Gastroesophageal sphincter (tissue), 4 donors: ENCODE data around the gene PPARG. TPM values are rescaled to one million over a fixed set of nuclear protein-coding genes. Genes with fewer than 3 reads are reported as not detected.

ENCODE experiments used
- ATAC-seq: fragments of 150-250 bp; one replicate; pipeline ENCODE4 v1.9.1; 2016; ENCODE audit warnings: mild to moderate bottlenecking, moderate library complexity
- H3K27ac ChIP-seq, 4 donors: fragments of 200-600 bp; sonication (generic) in 3 of 4; 1 replicate in 3 of 4; 2 replicates in 1 of 4; pipeline ENCODE4 v1.5.1; 2016 to 2019
- H3K27me3 ChIP-seq: fragments of 200-600 bp; sonication (generic); one replicate; pipeline ENCODE4 v1.5.1; 2019
- H3K36me3 ChIP-seq, 2 donors: fragments of 200-600 bp; sonication (generic); one replicate each; pipeline ENCODE4 v1.5.1; 2019; ENCODE audit warnings: control low read depth in 1 of 2
- H3K4me1 ChIP-seq, 3 donors: fragments of 200-600 bp; sonication (generic); 1 replicate in 2 of 3; 2 replicates in 1 of 3; pipeline ENCODE4 v1.5.1; 2016 to 2019; ENCODE audit warnings: control low read depth in 2 of 3
- H3K4me3 ChIP-seq, 2 donors: fragments of 200-600 bp; sonication (generic); one replicate each; pipeline ENCODE4 v1.5.1; 2019; ENCODE audit warnings: mild to moderate bottlenecking in 1 of 2, moderate library complexity in 1 of 2
- H3K9me3 ChIP-seq, 3 donors: fragments of 200-600 bp; sonication (generic); one replicate each; pipeline ENCODE4 v1.5.1; 2017 to 2019; ENCODE audit warnings: control low read depth in 2 of 3
- EP300 ChIP-seq: sonication (generic); formaldehyde crosslinking; IDR thresholded peaks from one replicate; pipeline ENCODE4 v1.6.1; 2017; ENCODE audit warnings: antibody characterized with exemption, mild to moderate bottlenecking
- POLR2A ChIP-seq, 2 donors: fragments of 450-650 bp; IDR thresholded peaks; one replicate each; pipeline ENCODE4 v1.6.1; 2017; ENCODE audit warnings: antibody characterized with exemption in 2 of 2, mild to moderate bottlenecking in 2 of 2, moderate library complexity in 1 of 2
- POLR2AphosphoS5 ChIP-seq: sonication (generic); formaldehyde crosslinking; IDR thresholded peaks from one replicate; pipeline ENCODE4 v1.6.1; 2017; ENCODE audit warnings: antibody characterized with exemption
- WGBS, 2 donors: methylation state at CpG; one replicate each; pipeline ENCODE4 v1.1.5; 2018; ENCODE audit warnings: low coverage in 1 of 2; 5-methylcytosine and 5-hydroxymethylcytosine counted together
- total RNA-seq, 4 donors: library from RNA; depleted of rRNA; stranded (reverse); fragments of >200 nt; gene quantifications; one replicate each; pipeline ENCODE4 v1.1.0, GENCODE V29; 2016
- TF ChIP-seq, protein P1 (sequence below), 4 experiments: fragments of 200-600 bp in 2 of 4; fragments of 450-650 bp in 2 of 4; sonication (generic) in 1 of 4; IDR thresholded peaks; one replicate each; pipeline ENCODE4 v1.5.1; 2017 to 2019; ENCODE audit warnings: antibody characterized with exemption in 4 of 4, mild to moderate bottlenecking in 2 of 4, moderate library complexity in 2 of 4

PPARG gene
- total RNA-seq, 4 donors from 2014 or later, result 3.9 to 14.9 (median 9.3) TPM

- H3K27ac ChIP-seq, result no peak overlapping the region
These were observed 173.5 kb downstream of the PPARG start for GRCh38 chr3:12462159-12462947.

GRCh38 chr3:12463686-12464085 lies 174.8 kb downstream of the PPARG start:
- Histone ChIP-seq H3K36me3 (no peaks in the 10 kb centered on the region), H3K27ac (no peak overlapping the region), H3K27me3 (peaks cover 4% of the 10 kb centered on the region), H3K9me3 (no peaks in the 10 kb centered on the region), H3K4me1 (no peaks in the 10 kb centered on the region), H3K4me3 (no peak overlapping the region)
- WGBS, 2 donors, result no CpG with 5 or more reads among the region's 1 CpG
- TF ChIP-seq POLR2A (IDR thresholded peaks at IDR 0.05), result no peak
- no peak for TF ChIP-seq POLR2AphosphoS5
- no peak for ATAC-seq

More at GRCh38 chr3:12462159-12462947, 173.5 kb downstream of the PPARG start:
- Histone ChIP-seq H3K4me3 (no peak overlapping the region), H3K27me3 (peaks cover 4% of the 10 kb centered on the region), H3K4me1 (no peaks in the 10 kb centered on the region), H3K36me3 (no peaks in the 10 kb centered on the region), H3K9me3 (no peaks in the 10 kb centered on the region)
- TF ChIP-seq, protein P1, sequence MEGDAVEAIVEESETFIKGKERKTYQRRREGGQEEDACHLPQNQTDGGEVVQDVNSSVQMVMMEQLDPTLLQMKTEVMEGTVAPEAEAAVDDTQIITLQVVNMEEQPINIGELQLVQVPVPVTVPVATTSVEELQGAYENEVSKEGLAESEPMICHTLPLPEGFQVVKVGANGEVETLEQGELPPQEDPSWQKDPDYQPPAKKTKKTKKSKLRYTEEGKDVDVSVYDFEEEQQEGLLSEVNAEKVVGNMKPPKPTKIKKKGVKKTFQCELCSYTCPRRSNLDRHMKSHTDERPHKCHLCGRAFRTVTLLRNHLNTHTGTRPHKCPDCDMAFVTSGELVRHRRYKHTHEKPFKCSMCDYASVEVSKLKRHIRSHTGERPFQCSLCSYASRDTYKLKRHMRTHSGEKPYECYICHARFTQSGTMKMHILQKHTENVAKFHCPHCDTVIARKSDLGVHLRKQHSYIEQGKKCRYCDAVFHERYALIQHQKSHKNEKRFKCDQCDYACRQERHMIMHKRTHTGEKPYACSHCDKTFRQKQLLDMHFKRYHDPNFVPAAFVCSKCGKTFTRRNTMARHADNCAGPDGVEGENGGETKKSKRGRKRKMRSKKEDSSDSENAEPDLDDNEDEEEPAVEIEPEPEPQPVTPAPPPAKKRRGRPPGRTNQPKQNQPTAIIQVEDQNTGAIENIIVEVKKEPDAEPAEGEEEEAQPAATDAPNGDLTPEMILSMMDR (IDR thresholded peaks at IDR 0.05), result no peak
- TF ChIP-seq POLR2A (IDR thresholded peaks at IDR 0.05) (no peak), EP300 (no peak), POLR2AphosphoS5 (no peak)
- no peak for ATAC-seq
- 4% methylated on average over 5 of the region's 9 CpGs; no CpG with 5 or more reads in 1 of the 2 donors for WGBS, 2 donors

GRCh38 chr3:12464181-12464580 lies 175.3 kb downstream of the PPARG start:
- peaks cover 4% of the 10 kb centered on the region for H3K27me3 ChIP-seq
- ATAC-seq, result no peak
- H3K4me3 ChIP-seq, result no peak overlapping the region
- H3K27ac ChIP-seq, result no peak overlapping the region
- H3K4me1 ChIP-seq, result no peaks in the 10 kb centered on the region
- TF ChIP-seq POLR2A (IDR thresholded peaks at IDR 0.05), result no peak
- H3K36me3 ChIP-seq, result no peaks in the 10 kb centered on the region
- H3K9me3 ChIP-seq, result no peaks in the 10 kb centered on the region

DNA sequence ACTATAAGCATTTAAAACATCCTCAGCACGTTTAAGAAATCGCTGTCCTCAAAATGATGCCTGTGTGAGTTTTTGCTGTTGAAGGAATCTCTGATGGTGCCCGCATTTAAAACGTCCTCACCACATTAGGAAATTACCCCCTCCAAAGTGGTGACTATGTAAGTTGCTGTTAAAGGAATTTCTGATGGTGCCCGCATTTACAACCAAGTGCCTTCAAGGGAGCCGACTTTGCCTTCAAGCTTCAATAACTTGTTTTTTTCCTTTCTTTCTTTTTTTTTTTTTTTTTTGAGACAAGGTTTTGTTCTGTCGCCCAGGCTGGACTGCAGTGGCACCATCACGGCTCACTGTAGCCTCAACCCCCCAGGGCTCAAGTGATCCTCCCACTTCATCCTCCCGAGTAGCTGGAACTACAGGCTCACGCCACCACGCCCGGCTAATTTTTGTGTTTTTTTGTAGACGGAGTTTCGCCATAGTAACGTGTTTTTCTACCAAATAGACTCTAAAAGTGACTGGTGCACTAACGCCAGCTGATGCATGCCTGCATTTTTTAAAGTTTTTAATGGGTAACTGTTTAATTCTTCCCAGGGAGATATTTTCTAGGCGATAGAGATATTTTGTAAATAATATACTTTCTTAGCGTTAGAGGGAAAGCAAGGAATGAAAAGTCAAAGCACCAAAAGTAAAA lies 176.4 kb downstream of the PPARG start:
- H3K4me1 ChIP-seq, result no peaks in the 10 kb centered on the region
- ATAC-seq, result no peak
- H3K36me3 ChIP-seq, result no peaks in the 10 kb centered on the region
- no peaks in the 10 kb centered on the region for H3K9me3 ChIP-seq
- no peak for TF ChIP-seq POLR2A (IDR thresholded peaks at IDR 0.05)
- TF ChIP-seq POLR2AphosphoS5, result no peak
- TF ChIP-seq, protein P1 (IDR thresholded peaks at IDR 0.05), result no peak
- no peak for TF ChIP-seq EP300
- H3K27me3 ChIP-seq, result peaks cover 4% of the 10 kb centered on the region
- H3K4me3 ChIP-seq, result no peak overlapping the region
- no peak overlapping the region for H3K27ac ChIP-seq
- WGBS, 2 donors, result 86 to 92% methylated on average over 9 to 18 of the region's 18 CpGs

DNA sequence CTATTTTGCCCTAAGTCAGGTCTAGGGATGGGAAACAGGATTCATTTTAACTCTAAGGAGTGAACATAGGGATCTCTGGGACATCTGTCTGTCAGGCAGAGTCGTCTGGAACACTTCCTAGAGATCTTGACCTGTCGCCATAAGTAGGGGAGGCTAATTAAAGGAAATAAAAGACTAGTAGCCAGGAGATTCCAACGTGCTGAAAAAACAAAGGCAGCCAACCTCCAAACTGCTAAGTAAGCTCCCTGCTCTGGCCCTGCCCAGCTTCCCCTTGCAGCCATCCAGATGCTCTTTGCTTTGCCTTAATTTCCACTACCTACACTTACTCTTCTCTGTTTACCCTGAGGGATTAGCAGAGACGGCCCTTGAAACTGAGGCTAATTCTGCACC lies 177.0 kb downstream of the PPARG start:
- no peaks in the 10 kb centered on the region for H3K4me1 ChIP-seq
- peaks cover 4% of the 10 kb centered on the region for H3K27me3 ChIP-seq
- no peaks in the 10 kb centered on the region for H3K9me3 ChIP-seq
- 21 to 34% methylated on average over 3 of the region's 4 CpGs for WGBS, 2 donors
- TF ChIP-seq, protein P1 (IDR thresholded peaks at IDR 0.05), result no peak
- TF ChIP-seq POLR2A (IDR thresholded peaks at IDR 0.05) (no peak), EP300 (no peak), POLR2AphosphoS5 (no peak)
- no peaks in the 10 kb centered on the region for H3K36me3 ChIP-seq
- H3K4me3 ChIP-seq, result no peak overlapping the region
- no peak for ATAC-seq
- H3K27ac ChIP-seq, result no peak overlapping the region

DNA sequence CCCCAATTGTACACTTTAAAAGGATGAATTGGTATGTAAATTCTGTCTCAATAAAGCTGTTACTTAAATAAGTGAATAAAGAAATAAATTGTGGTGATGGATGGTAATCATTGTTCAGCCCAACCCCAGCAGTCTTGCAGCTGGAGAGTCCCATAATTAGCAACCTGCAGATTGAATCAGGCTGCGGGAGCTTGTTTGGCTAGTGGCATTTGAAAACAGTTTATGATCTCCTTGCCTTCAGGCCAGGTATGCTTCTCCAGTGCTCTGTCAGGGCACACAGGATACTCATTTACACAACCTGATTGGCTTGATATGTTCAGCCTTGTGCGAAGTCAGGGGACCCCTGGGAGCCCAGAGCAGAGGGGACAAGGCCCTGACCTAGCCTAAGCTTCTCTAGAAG lies 178.9 kb downstream of the PPARG start:
- Histone ChIP-seq H3K4me3 (no peak overlapping the region), H3K36me3 (no peaks in the 10 kb centered on the region), H3K27ac (no peak overlapping the region), H3K4me1 (no peaks in the 10 kb centered on the region), H3K9me3 (no peaks in the 10 kb centered on the region), H3K27me3 (peaks cover 4% of the 10 kb centered on the region)
- no peak for ATAC-seq
- TF ChIP-seq EP300 (no peak), POLR2AphosphoS5 (no peak), POLR2A (IDR thresholded peaks at IDR 0.05) (no peak)
- TF ChIP-seq, protein P1 (IDR thresholded peaks at IDR 0.05), result no peak
- 86% methylated on average over 1 of the region's 2 CpGs; no CpG with 5 or more reads in 1 of the 2 donors for WGBS, 2 donors
